Fibroblast of lung (primary cell): ENCODE data around the gene GAL3ST2. TPM values are rescaled to one million over a fixed set of nuclear protein-coding genes. Genes with fewer than 3 reads are reported as not detected.

Source experiments
- DNase-seq, 2 donors: peaks; one replicate each; pipeline versions ENCODE4 v3.0.0 to v3.0.0-alpha.2; 2010; ENCODE audit warnings: low read depth in 2 of 2
- H2AFZ ChIP-seq: 2 replicates; pipeline ENCODE4 v1.5.1; 2012; ENCODE audit warnings: low read length, control low read depth, inconsistent platforms
- H3K27ac ChIP-seq: 2 replicates; pipeline ENCODE4 v1.5.1; 2011; ENCODE audit warnings: low read length, control low read depth; ENCODE audit not compliant: insufficient read depth
- H3K27me3 ChIP-seq: 2 replicates; pipeline ENCODE4 v1.5.1; 2011; ENCODE audit warnings: mild to moderate bottlenecking, low read length; ENCODE audit not compliant: control insufficient read depth, insufficient read depth
- H3K36me3 ChIP-seq: 2 replicates; pipeline ENCODE4 v1.5.1; 2011; ENCODE audit warnings: low read length; ENCODE audit not compliant: control insufficient read depth, insufficient read depth
- H3K4me1 ChIP-seq: 2 replicates; pipeline ENCODE4 v1.5.1; 2011; ENCODE audit warnings: low read length; ENCODE audit not compliant: control insufficient read depth, insufficient read depth; ENCODE audit errors: extremely low read depth
- H3K4me2 ChIP-seq: 2 replicates; pipeline ENCODE4 v1.5.1; 2011; ENCODE audit warnings: low read length, control low read depth; ENCODE audit not compliant: insufficient read depth; ENCODE audit errors: extremely low read depth
- H3K4me3 ChIP-seq, 4 experiments: fragments of 200-600 bp in 1 of 4; sonication (generic) in 1 of 4; replicated peaks in 1 of 4; 2 replicates each; pipeline ENCODE4 v1.5.1; 2011 to 2016; ENCODE audit warnings: low read length in 4 of 4, low read depth in 3 of 4, mild to moderate bottlenecking in 3 of 4, control low read depth in 2 of 4, inconsistent platforms in 1 of 4, mixed read lengths in 1 of 4; ENCODE audit not compliant: insufficient read depth in 1 of 4; ENCODE audit errors: control extremely low read depth in 1 of 4
- H3K79me2 ChIP-seq: 2 replicates; pipeline ENCODE4 v1.5.1; 2012; ENCODE audit warnings: mild to moderate bottlenecking, low read length, inconsistent platforms; ENCODE audit not compliant: control insufficient read depth, insufficient read depth
- H3K9ac ChIP-seq: 2 replicates; pipeline ENCODE4 v1.5.1; 2011; ENCODE audit warnings: mild to moderate bottlenecking, low read length, control low read depth; ENCODE audit not compliant: insufficient read depth
- H3K9me3 ChIP-seq: 2 replicates; pipeline ENCODE4 v1.5.1; 2012; ENCODE audit warnings: low read depth, low read length; ENCODE audit not compliant: control insufficient read depth, insufficient read depth
- H4K20me1 ChIP-seq: 2 replicates; pipeline ENCODE4 v1.5.1; 2011; ENCODE audit warnings: low read length; ENCODE audit not compliant: control insufficient read depth, insufficient read depth; ENCODE audit errors: extremely low read depth
- EZH2 ChIP-seq: IDR thresholded peaks from 2 replicates; pipeline ENCODE4 v1.5.1; 2012; ENCODE audit warnings: low read length, control low read depth, mild to moderate bottlenecking; ENCODE audit errors: missing control alignments
- polyA plus RNA-seq, 2 donors: library from polyadenylated mRNA; depleted of rRNA in 1 of 2; stranded (reverse) in 1 of 2; unstranded in 1 of 2; fragments of >200 nt; gene quantifications; 2 replicates each; pipeline ENCODE4 v1.2.1, GENCODE V29; 2011 to 2012; ENCODE audit warnings: missing spikeins in 1 of 2
- total RNA-seq: library from RNA; depleted of rRNA; stranded (reverse); fragments of >200 nt; gene quantifications from 2 replicates; pipeline ENCODE4 v1.2.1, GENCODE V29; 2014
- TF ChIP-seq, protein P1 (sequence below), 2 donors: IDR thresholded peaks in 1 of 2; conservative IDR thresholded peaks in 1 of 2; 1 replicate in 1 of 2; 2 replicates in 1 of 2; pipeline ENCODE4 v1.5.1; 2011 to 2012; ENCODE audit warnings: low read length in 2 of 2, control low read depth in 1 of 2, inconsistent platforms in 1 of 2, low read depth in 1 of 2, mild to moderate bottlenecking in 1 of 2

Gene GAL3ST2
- total and polyA plus RNA-seq, 2 donors (not counting 1 experiment from before 2014, with no cell fraction given): 0.17 TPM; not detected in 1

DNA sequence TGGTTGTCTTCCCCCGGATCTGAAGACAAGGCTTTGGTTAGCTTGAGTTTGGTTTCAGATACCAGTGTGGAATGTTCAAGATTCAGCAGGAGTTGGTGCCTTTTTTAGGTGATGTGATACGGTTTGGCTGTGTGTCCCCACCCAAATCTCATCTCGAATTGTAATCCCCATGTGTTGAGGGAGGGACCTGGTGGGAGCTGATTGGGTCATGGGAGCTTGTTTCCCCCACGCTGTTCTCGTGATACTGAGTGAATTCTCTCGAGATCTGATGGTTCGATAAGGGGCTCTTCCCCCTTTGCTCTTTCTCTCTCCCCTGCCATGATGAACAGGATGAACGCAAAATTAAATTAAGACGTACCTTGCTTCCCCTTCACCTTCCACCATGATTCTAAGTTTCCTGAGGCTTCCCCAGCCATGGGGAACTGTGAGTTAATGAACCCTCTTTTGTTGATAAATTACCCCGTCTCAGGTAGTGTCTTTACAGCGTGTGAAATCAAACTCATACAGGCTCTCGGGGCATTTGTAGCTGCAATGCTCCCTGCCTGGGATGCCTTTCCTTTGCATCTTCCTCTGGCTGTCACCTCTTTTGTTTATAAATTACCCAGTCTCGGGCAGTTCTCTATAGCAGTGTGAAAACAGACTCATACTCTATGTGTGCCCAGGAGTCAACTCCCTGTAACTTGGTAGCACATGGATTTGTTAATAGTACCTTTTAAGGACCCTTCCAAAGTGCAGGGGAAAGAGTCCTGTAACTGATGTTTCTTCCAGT, 60.8 kb downstream of the GAL3ST2 start:
- Histone ChIP-seq H3K9me3 (no peaks in the 10 kb centered on the region), H3K4me3 (no peak overlapping the region), H3K27me3 (no peaks in the 10 kb centered on the region), H3K4me2 (no peak overlapping the region), H3K4me1 (no peaks in the 10 kb centered on the region), H3K27ac (no peak overlapping the region), H4K20me1 (no peaks in the 10 kb centered on the region), H2AFZ (no peak overlapping the region), H3K9ac (no peak overlapping the region), H3K79me2 (no peaks in the 10 kb centered on the region), H3K36me3 (no peaks in the 10 kb centered on the region)
- no peak for TF ChIP-seq EZH2
- TF ChIP-seq, protein P1, sequence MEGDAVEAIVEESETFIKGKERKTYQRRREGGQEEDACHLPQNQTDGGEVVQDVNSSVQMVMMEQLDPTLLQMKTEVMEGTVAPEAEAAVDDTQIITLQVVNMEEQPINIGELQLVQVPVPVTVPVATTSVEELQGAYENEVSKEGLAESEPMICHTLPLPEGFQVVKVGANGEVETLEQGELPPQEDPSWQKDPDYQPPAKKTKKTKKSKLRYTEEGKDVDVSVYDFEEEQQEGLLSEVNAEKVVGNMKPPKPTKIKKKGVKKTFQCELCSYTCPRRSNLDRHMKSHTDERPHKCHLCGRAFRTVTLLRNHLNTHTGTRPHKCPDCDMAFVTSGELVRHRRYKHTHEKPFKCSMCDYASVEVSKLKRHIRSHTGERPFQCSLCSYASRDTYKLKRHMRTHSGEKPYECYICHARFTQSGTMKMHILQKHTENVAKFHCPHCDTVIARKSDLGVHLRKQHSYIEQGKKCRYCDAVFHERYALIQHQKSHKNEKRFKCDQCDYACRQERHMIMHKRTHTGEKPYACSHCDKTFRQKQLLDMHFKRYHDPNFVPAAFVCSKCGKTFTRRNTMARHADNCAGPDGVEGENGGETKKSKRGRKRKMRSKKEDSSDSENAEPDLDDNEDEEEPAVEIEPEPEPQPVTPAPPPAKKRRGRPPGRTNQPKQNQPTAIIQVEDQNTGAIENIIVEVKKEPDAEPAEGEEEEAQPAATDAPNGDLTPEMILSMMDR (conservative IDR thresholded peaks at IDR 0.05 in 1 of 2, IDR thresholded peaks at IDR 0.05 in 1 of 2; ENCODE audit: low read depth in 1 of 2, low read length in 2 of 2): no peak
- no peak for DNase-seq

DNA sequence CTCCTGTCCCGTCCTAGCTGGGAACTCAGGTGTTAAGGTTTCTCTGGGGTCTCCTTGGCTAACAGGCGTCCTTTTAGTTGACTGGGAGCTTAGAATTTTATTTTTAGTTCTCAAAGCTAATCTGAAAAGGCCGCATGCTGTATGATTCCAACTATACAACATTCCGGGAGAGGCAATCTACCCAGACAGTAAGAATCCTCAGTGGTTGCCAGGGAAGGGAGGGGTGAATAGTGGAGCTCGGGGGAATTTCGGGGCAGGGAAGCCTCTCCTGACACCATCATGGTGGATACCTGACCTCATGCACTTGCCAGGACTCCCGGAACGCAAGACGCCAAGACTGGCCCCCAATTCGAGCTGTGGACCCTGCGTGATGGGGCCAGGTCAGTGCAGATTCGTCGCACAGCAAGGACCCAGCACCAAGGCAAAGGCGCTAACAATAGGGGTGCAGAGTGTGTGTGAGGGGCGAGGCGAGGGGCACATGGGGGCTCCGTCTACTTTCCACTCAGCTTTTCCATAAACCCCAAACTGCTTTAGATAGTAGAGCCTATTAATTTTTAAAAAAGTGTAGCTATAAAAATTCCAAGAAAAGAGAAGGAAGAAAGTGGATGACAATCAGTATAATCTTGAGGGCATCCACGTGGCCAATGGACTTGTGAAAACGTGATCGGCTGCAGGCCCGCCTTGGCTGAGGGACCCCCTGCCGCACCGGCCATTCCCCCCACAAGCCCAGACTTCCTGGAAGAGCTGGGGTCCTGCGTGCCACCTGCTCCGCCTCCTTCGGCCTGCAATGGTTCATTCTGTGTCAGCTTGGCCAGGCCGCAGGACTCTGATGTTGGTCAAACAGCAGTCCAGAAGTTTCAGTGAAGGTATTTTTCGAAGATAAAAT, 64.8 kb downstream of the GAL3ST2 start:
- DNase-seq: no peak
- no peak for TF ChIP-seq EZH2
- TF ChIP-seq, protein P1 (conservative IDR thresholded peaks at IDR 0.05 in 1 of 2, IDR thresholded peaks at IDR 0.05 in 1 of 2; ENCODE audit: low read depth in 1 of 2, low read length in 2 of 2): no peak
- H3K79me2 ChIP-seq: no peaks in the 10 kb centered on the region
- no peaks in the 10 kb centered on the region for H3K4me1 ChIP-seq
- no peak overlapping the region for H3K4me2 ChIP-seq
- H3K9me3 ChIP-seq: no peaks in the 10 kb centered on the region
- H3K27ac ChIP-seq: no peak overlapping the region
- H3K4me3 ChIP-seq: no peak overlapping the region
- H3K36me3 ChIP-seq: no peaks in the 10 kb centered on the region
- no peaks in the 10 kb centered on the region for H4K20me1 ChIP-seq
- no peak overlapping the region for H3K9ac ChIP-seq
- H2AFZ ChIP-seq: no peak overlapping the region
- H3K27me3 ChIP-seq: no peaks in the 10 kb centered on the region

DNA sequence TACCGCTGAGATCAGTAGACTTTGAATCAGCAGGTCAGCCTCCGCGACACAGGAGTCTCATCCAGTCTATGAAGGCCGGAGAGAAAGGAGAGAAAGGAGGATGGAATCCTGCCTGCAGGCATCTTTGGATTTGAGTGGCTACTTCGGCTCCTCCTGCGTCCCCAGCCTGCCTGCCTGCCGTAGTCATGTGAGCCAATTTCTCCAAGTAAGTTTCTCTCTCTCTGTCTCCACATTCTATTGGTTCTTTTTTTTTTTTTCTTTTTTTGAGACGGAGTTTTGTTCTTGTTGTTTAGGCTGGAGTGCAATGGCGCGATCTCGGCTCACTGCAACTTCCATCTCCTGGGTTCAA, 65.4 kb downstream of the GAL3ST2 start:
- Histone ChIP-seq H2AFZ (no peak overlapping the region), H3K27ac (no peak overlapping the region), H3K4me1 (no peaks in the 10 kb centered on the region), H3K4me2 (no peak overlapping the region), H3K4me3 (no peak overlapping the region), H3K27me3 (no peaks in the 10 kb centered on the region), H3K79me2 (no peaks in the 10 kb centered on the region), H4K20me1 (no peaks in the 10 kb centered on the region), H3K36me3 (no peaks in the 10 kb centered on the region), H3K9me3 (no peaks in the 10 kb centered on the region), H3K9ac (no peak overlapping the region)
- no peak for TF ChIP-seq EZH2
- TF ChIP-seq, protein P1 (conservative IDR thresholded peaks at IDR 0.05 in 1 of 2, IDR thresholded peaks at IDR 0.05 in 1 of 2; ENCODE audit: low read depth in 1 of 2, low read length in 2 of 2): no peak
- no peak for DNase-seq
